AG04449 (cell line): ENCODE data around the gene KRT3.

ENCODE experiments used
- CTCF ChIA-PET: fragments of 350-600 bp; formaldehyde crosslinking; extraction: SDS; loops from one replicate; lab custom pipeline; 2021; ENCODE audit warnings: antibody characterized with exemption; lab: Yijun Ruan, JAX
- POLR2A ChIA-PET: fragments of 400-600, 350-600 bp; formaldehyde crosslinking; extraction: SDS; loops from one replicate; lab custom pipeline; 2020; ENCODE audit warnings: antibody characterized with exemption, inconsistent platforms; lab: Yijun Ruan, JAX
- DNase-seq: peaks from one replicate; pipeline ENCODE4 v3.0.0-alpha.2; 2010; ENCODE audit warnings: low read depth, low spot score
- H3K4me3 ChIP-seq: 2 replicates; pipeline ENCODE4 v1.5.1; 2011; ENCODE audit warnings: low read depth, mild to moderate bottlenecking, control low read depth, low read length
- TF ChIP-seq, protein P1 (sequence below): IDR thresholded peaks from one replicate; pipeline ENCODE4 v1.5.1; 2011; ENCODE audit warnings: mild to moderate bottlenecking, moderate library complexity, low read length, control low read depth, inconsistent platforms; ENCODE audit not compliant: insufficient read depth; ENCODE audit errors: missing control alignments

Gene KRT3

DNA sequence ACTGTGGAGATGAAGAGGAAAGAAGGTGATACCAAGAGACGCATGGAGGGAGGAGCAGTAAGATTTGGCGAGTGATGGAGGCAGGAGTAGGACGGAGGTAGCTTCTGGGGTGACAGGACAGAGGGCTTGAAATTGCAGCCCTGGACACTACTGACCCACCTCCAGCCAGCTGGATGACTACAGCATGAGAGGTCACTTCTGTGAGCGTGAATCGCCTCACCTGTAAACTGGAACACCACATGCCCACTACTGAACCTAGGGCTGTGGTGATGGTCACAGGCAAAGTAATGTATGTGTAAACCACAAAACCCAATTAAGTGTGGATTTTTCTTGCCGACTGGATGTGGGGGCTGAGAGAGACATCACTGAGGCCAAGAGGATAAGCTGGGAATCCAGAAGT is 24.6 kb upstream of the KRT3 start:
- CTCF ChIA-PET: no interaction called here
- TF ChIP-seq, protein P1, sequence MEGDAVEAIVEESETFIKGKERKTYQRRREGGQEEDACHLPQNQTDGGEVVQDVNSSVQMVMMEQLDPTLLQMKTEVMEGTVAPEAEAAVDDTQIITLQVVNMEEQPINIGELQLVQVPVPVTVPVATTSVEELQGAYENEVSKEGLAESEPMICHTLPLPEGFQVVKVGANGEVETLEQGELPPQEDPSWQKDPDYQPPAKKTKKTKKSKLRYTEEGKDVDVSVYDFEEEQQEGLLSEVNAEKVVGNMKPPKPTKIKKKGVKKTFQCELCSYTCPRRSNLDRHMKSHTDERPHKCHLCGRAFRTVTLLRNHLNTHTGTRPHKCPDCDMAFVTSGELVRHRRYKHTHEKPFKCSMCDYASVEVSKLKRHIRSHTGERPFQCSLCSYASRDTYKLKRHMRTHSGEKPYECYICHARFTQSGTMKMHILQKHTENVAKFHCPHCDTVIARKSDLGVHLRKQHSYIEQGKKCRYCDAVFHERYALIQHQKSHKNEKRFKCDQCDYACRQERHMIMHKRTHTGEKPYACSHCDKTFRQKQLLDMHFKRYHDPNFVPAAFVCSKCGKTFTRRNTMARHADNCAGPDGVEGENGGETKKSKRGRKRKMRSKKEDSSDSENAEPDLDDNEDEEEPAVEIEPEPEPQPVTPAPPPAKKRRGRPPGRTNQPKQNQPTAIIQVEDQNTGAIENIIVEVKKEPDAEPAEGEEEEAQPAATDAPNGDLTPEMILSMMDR: no peak
- no peak for DNase-seq
- POLR2A ChIA-PET: no interaction called here
- no peak overlapping the region for H3K4me3 ChIP-seq

DNA sequence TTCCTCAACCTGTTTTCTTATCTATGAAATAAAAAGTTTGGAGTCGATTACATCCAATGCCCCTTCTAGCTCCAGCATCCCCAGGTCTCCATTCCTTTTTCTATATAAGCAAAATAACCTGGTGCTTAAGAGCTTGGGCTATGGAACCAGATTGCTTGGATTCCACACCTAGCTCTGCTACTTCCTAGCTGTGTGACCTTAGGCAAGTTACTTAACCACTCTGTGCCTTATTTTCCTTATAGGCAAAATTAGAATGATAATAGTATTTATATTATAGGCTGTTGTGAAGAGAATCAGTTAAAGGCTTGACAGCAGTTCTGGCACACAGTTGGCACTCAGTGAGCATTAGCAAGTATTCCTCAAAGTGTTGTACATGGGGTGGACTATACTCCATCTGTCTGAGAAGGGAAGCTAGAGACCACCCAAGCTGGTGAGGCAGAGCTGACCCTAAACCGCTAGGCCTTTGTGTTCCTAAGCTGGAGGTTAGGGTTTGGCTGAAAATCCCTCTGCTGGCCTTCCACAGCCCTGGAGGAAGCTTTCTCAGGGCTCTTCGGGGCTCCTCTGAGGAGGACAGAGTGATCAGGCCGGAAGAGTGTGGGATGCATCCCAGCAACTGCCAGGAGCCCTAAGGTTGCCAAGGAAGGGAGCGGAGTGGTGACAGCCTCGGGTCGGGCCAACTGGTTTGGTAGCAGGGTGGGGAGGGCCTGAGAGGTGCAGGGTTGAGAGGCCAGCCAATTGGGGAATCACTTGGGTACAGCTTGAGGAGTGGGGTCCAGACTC is 24.0 kb upstream of the KRT3 start:
- DNase-seq: no peak
- no peak overlapping the region for H3K4me3 ChIP-seq
- TF ChIP-seq, protein P1: no peak
- ChIA-PET POLR2A (no interaction called here), CTCF (no interaction called here)

DNA sequence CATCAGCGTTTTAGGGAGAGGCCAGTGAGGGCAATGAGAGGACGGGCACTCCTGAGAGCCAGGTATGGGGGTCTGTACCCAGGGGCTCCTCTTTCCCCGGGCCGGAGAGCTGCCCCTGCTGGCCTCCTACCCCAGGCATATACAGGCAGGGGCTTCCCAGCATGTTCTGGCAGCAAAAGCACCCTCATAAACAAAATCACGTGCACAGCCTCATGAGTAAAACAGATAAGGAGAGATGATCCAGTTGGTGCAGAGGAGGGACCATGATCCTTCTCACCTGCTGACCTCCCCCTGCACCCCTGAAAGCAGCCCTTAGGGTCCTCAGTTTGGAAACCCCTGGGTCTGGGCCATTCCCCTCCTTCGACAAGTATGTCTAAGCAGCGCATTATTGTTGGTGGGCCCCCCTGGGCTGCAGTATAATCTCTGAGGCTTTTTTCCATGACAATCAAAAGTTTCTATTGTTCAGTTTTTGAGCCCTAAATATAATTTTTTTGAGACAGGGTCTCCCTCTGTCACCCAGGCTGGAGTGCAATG is 23.0 kb upstream of the KRT3 start:
- no peak for DNase-seq
- ChIA-PET POLR2A (no interaction called here), CTCF (no interaction called here)
- H3K4me3 ChIP-seq: no peak overlapping the region
- TF ChIP-seq, protein P1: no peak

DNA sequence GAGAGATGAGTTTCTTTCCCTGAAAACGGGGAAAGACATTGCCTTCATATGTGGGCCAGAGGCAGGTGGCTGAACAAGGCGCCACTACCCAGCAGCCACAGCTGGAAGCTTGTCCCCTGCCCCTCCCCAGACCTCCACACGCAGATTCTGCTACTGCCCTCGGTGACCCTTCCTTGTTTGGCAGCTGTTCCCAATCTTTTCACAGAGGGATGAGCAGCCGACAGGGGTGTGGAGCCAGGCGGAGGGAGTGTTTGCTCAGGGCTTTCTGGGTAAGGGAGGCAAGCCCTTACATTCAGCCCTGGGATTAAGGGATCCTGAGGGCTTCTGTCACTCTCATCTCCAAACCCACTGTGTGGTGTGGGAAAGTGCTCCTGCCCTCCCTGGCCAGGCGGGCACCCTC is 22.5 kb upstream of the KRT3 start:
- ChIA-PET CTCF (interaction anchor here (1.1 kb wide), 1 partner anchor 66 kb away, joined by 3 read pairs; no protein-coding TSS in a partner anchor), POLR2A (no interaction called here)
- TF ChIP-seq, protein P1: no peak

DNA sequence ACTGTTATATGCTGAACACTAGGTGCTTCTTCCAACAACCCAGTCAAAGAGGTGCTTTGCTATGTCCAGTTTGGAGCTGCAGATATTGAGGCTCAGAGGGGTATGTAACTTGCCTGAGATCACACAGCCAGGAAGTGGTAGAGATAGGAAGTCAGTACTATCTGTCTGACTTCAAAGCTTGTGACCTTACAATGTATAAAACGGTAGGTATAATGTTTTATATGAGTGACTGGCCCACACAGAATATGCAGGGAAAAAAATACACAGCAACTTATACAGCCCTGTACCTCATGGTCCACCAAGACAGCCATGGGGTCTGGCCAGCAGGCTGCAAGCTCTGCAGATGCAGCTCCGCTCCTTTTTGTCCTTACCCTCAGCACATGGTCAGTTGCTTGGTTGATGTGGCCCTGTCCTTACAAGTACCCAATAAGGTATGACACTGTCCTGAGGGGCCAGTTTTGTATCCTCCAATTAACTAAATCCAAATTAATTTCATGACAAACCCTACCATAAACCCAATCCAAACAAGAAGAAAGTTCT is 21.9 kb upstream of the KRT3 start:
- TF ChIP-seq, protein P1: no peak
- no peak for DNase-seq
- H3K4me3 ChIP-seq: no peak overlapping the region
- POLR2A ChIA-PET: no interaction called here
- CTCF ChIA-PET: interaction anchor here (1.1 kb wide), 1 partner anchor 67 kb away, joined by 3 read pairs; no protein-coding TSS in a partner anchor

More for the DNA sequence above, 22.5 kb upstream of the KRT3 start:
- H3K4me3 ChIP-seq: no peak overlapping the region
- DNase-seq: no peak
